Right atrium auricular region (tissue), 2 donors: ENCODE results near the gene HOXA7. TPM values are rescaled to one million over a fixed set of nuclear protein-coding genes. Genes with fewer than 3 reads are reported as not detected.

Source experiments
- DNase-seq: peaks from one replicate; pipeline ENCODE4 v3.0.0-alpha.2; 2019; ENCODE audit warnings: low spot score
- H3K27ac ChIP-seq, 2 donors: fragments of 200-600 bp; sonication (generic); 1 replicate in 1 of 2; 2 replicates in 1 of 2; pipeline ENCODE4 v1.5.1; 2016 to 2019
- H3K27me3 ChIP-seq, 2 donors: fragments of 200-600 bp; sonication (generic); one replicate each; pipeline versions ENCODE4 v1.5.1 to v1.6.0; 2017 to 2019
- H3K36me3 ChIP-seq: fragments of 200-600 bp; sonication (generic); one replicate; pipeline ENCODE4 v1.5.1; 2016
- H3K4me1 ChIP-seq, 2 donors: fragments of 200-600 bp; sonication (generic); one replicate each; pipeline versions ENCODE4 v1.5.1 to v1.6.0; 2017 to 2019
- H3K4me3 ChIP-seq, 2 donors: fragments of 200-600 bp; sonication (generic); 1 replicate in 1 of 2; 2 replicates in 1 of 2; pipeline ENCODE4 v1.5.1; 2017 to 2019; ENCODE audit warnings: mild to moderate bottlenecking in 1 of 2, moderate library complexity in 1 of 2
- H3K9me3 ChIP-seq, 2 donors: fragments of 200-600 bp; sonication (generic); one replicate each; pipeline ENCODE4 v1.5.1; 2019
- CTCF ChIP-seq, 2 donors: fragments of 200-600 bp; sonication (generic); IDR thresholded peaks; one replicate each; pipeline ENCODE4 v1.5.1; 2019; ENCODE audit warnings: antibody characterized with exemption in 2 of 2
- total RNA-seq, 2 donors: library from RNA; depleted of rRNA; stranded (reverse); fragments of >200 nt; gene quantifications; one replicate each; pipeline ENCODE4 v1.1.0, GENCODE V29; 2016

HOXA7 gene
- total RNA-seq, 2 donors from 2014 or later, result not detected

DNA sequence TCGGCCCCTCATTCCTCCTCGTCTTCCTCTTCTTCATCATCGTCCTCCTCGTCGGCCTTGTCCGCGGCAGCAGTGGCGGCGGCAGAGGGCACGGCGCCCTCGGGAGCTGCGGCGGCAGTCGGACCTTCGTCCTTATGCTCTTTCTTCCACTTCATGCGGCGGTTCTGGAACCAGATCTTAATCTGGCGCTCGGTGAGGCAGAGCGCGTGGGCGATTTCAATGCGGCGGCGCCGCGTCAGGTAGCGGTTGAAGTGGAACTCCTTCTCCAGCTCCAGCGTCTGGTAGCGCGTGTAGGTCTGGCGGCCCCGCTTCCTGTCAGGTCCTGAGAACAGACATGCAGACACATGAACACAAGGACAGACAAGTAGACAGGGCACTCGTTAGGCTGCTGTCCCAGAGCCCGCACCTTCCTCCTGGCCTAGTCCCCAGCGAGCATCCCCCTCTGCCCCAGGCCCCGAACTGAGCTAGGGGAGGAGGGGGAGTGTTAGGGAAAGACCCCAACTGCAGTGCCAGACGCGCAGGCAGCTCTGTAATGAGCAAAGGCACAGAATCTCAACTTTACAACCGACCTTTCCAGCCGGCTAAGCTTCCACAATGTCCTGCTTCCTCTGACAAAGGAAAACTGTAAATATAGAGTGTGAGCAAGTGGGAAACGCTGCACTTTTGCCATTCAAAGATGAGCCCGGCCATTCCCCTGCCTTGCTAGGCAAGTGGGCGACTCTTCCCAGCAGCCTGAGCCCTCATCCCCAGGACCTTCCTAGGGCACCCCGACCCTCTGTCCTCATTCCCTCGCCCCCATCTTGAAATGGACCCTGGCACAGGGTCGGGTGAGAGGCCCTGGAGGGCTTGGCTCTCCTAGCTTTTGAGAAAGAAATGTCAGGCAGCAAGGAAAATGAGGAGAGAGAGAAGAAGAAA lies 1.3 kb downstream of the HOXA7 start:
- Histone ChIP-seq H3K4me1 (peaks cover 0 to 57% of the 10 kb centered on the region in 2 donors), H3K4me3 (no peak overlapping the region), H3K36me3 (no peaks in the 10 kb centered on the region)

GRCh38 chr7:27154369-27154768 lies 2.1 kb downstream of the HOXA7 start:
- Histone ChIP-seq H3K4me3 (no peak overlapping the region), H3K9me3 (no peaks in the 10 kb centered on the region), H3K27ac (no peak overlapping the region), H3K36me3 (no peaks in the 10 kb centered on the region), H3K4me1 (peaks cover 0 to 55% of the 10 kb centered on the region in 2 donors), H3K27me3 (peaks cover 67 to 90% of the 10 kb centered on the region in 2 donors)
- no peak for DNase-seq
- TF ChIP-seq CTCF (IDR thresholded peaks at IDR 0.05), result no peak

More for the DNA sequence above, 1.3 kb downstream of the HOXA7 start:
- no peak for DNase-seq
- Histone ChIP-seq H3K9me3 (no peaks in the 10 kb centered on the region), H3K27me3 (peaks cover 66 to 92% of the 10 kb centered on the region in 2 donors), H3K27ac (no peak overlapping the region)
- TF ChIP-seq CTCF (IDR thresholded peaks at IDR 0.05), result no peak

DNA sequence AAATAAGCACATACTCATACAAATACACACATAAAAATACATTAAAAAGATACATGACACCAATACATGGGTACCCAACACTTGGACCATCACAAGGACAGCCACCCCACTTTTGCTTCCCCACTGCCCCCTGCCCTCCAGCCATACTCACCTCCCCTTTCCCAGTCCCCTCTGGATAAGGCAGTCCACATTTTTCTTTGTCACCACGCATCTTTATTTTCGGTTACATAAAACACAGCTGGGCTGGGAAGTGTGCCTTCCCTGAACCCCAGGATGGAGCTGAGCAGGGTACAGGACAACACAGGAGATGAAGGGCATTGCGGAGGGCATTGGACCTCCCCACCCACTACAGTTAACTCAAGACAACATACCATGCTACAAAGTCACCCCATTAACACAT lies 2.9 kb downstream of the HOXA7 start:
- no peaks in the 10 kb centered on the region for H3K36me3 ChIP-seq
- H3K27me3 ChIP-seq, result peaks cover 72 to 90% of the 10 kb centered on the region in 2 donors
- no peak overlapping the region for H3K4me3 ChIP-seq
- H3K27ac ChIP-seq, result no peak overlapping the region
- H3K9me3 ChIP-seq, result no peaks in the 10 kb centered on the region
- TF ChIP-seq CTCF (IDR thresholded peaks at IDR 0.05), result no peak
- H3K4me1 ChIP-seq, result peaks cover 0 to 52% of the 10 kb centered on the region in 2 donors
- DNase-seq, result no peak

- H3K4me1 ChIP-seq, result peaks cover 0 to 58% of the 10 kb centered on the region in 2 donors
- no peaks in the 10 kb centered on the region for H3K9me3 ChIP-seq
- peak overlapping the region in 1 of 2 donors; percentile 6 for H3K4me3 ChIP-seq
- peaks cover 66 to 91% of the 10 kb centered on the region in 2 donors for H3K27me3 ChIP-seq
- no peak overlapping the region for H3K27ac ChIP-seq
- no peaks in the 10 kb centered on the region for H3K36me3 ChIP-seq
- no peak for DNase-seq
- TF ChIP-seq CTCF (IDR thresholded peaks at IDR 0.05), result no peak
These were observed 3.5 kb downstream of the HOXA7 start for GRCh38 chr7:27152816-27153442.

- no peak for TF ChIP-seq CTCF (IDR thresholded peaks at IDR 0.05)
- Histone ChIP-seq H3K27ac (no peak within 1 kb of the TSS), H3K9me3 (no peaks in the 10 kb centered on the region), H3K4me3 (peak within 1 kb of the TSS in 1 of 2 donors; percentile 30), H3K27me3 (peaks cover 64 to 96% of the 10 kb centered on the region in 2 donors), H3K4me1 (peaks cover 0 to 66% of the 10 kb centered on the region in 2 donors), H3K36me3 (no peaks in the 10 kb centered on the region)
- no peak for DNase-seq
These were observed 4.3 kb downstream of the HOXA7 start, which contains the start of gene HOXA3 for GRCh38 chr7:27151931-27152815. TSS of gene HOXA3 (minus strand) at chr7:27152583. CDS start at chr7:27110640, 41,943 bp downstream.
